Vagina (tissue), 2 donors: ENCODE data around the gene TRIM69. TPM values are rescaled to one million over a fixed set of nuclear protein-coding genes. Genes with fewer than 3 reads are reported as not detected.

Experiments
- DNase-seq, 2 donors: peaks; one replicate each; pipeline ENCODE4 v3.0.0-alpha.2; 2017; ENCODE audit errors: extremely low spot score in 2 of 2
- H3K27ac ChIP-seq: fragments of 200-600 bp; sonication (generic); one replicate; pipeline ENCODE4 v1.5.1; 2019
- H3K27me3 ChIP-seq: fragments of 200-600 bp; sonication (generic); one replicate; pipeline ENCODE4 v1.5.1; 2019
- H3K36me3 ChIP-seq, 2 donors: fragments of 200-600 bp; sonication (generic); one replicate each; pipeline ENCODE4 v1.5.1; 2017 to 2019
- H3K4me1 ChIP-seq: fragments of 200-600 bp; sonication (generic); one replicate; pipeline ENCODE4 v1.5.1; 2019
- H3K4me3 ChIP-seq, 2 donors: fragments of 200-600 bp; sonication (generic); 1 replicate in 1 of 2; 2 replicates in 1 of 2; pipeline ENCODE4 v1.5.1; 2016 to 2019
- H3K9me3 ChIP-seq: fragments of 200-600 bp; sonication (generic); one replicate; pipeline ENCODE4 v1.5.1; 2019
- POLR2A ChIP-seq, 2 donors: fragments of 450-650 bp; IDR thresholded peaks; one replicate each; pipeline ENCODE4 v1.6.1; 2017; ENCODE audit warnings: antibody characterized with exemption in 2 of 2, mild to moderate bottlenecking in 2 of 2, moderate library complexity in 2 of 2
- POLR2AphosphoS5 ChIP-seq, 2 donors: sonication (generic); formaldehyde crosslinking; IDR thresholded peaks; one replicate each; pipeline ENCODE4 v1.9.0; 2017; ENCODE audit warnings: antibody characterized with exemption in 2 of 2, mild to moderate bottlenecking in 2 of 2, low read depth in 1 of 2; ENCODE audit not compliant: insufficient read depth in 1 of 2
- intact Hi-C: fragments of 100-400 bp; cut with DNase I; formaldehyde crosslinking; loops from one replicate; pipeline ENCODE4 v1.15.1; 2023
- total RNA-seq: library from RNA; depleted of rRNA; stranded (reverse); fragments of >200 nt; gene quantifications from one replicate; pipeline ENCODE4 v1.2.3, GENCODE V29; 2016
- TF ChIP-seq, protein P1 (sequence below), 3 experiments: fragments of 450-650 bp in 2 of 3; fragments of 200-600 bp in 1 of 3; sonication (generic) in 1 of 3; IDR thresholded peaks; one replicate each; pipeline ENCODE4 v1.5.1; 2017 to 2019; ENCODE audit warnings: antibody characterized with exemption in 3 of 3, mild to moderate bottlenecking in 2 of 3, moderate library complexity in 2 of 3

The TRIM69 gene
- total RNA-seq, 1 donor from 2014 or later, result 11.3 TPM

DNA sequence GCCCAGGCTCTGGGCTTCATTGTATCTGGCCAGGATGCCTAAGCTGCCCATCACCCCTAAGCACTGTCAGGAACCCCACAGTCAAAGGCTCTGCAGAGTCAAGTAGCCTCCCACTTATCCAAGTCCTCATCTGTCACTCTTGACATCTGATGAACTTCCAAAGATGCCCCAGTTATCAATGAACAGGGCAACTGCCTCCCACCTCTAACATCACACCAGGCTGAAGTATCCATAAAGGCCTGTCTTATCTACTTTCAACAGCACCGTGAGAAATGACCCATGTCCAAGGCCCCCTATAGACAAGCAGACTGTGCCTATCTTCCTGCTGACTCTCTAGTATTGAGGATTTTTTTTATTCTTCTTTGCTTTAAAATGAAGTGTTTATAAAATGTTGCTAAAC, 56.4 kb downstream of the TRIM69 start:
- Histone ChIP-seq H3K36me3 (no peaks in the 10 kb centered on the region), H3K9me3 (no peaks in the 10 kb centered on the region), H3K4me3 (no peak overlapping the region), H3K27me3 (no peaks in the 10 kb centered on the region), H3K27ac (no peak overlapping the region), H3K4me1 (no peaks in the 10 kb centered on the region)
- DNase-seq, result no peak
- intact Hi-C loops, result no loop called here
- TF ChIP-seq, protein P1, sequence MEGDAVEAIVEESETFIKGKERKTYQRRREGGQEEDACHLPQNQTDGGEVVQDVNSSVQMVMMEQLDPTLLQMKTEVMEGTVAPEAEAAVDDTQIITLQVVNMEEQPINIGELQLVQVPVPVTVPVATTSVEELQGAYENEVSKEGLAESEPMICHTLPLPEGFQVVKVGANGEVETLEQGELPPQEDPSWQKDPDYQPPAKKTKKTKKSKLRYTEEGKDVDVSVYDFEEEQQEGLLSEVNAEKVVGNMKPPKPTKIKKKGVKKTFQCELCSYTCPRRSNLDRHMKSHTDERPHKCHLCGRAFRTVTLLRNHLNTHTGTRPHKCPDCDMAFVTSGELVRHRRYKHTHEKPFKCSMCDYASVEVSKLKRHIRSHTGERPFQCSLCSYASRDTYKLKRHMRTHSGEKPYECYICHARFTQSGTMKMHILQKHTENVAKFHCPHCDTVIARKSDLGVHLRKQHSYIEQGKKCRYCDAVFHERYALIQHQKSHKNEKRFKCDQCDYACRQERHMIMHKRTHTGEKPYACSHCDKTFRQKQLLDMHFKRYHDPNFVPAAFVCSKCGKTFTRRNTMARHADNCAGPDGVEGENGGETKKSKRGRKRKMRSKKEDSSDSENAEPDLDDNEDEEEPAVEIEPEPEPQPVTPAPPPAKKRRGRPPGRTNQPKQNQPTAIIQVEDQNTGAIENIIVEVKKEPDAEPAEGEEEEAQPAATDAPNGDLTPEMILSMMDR (IDR thresholded peaks at IDR 0.05), result no peak
- no peak for TF ChIP-seq POLR2A (IDR thresholded peaks at IDR 0.05)
- TF ChIP-seq POLR2AphosphoS5 (IDR thresholded peaks at IDR 0.05; ENCODE audit: insufficient read depth in 1 of 2, low read depth in 1 of 2), result no peak

DNA sequence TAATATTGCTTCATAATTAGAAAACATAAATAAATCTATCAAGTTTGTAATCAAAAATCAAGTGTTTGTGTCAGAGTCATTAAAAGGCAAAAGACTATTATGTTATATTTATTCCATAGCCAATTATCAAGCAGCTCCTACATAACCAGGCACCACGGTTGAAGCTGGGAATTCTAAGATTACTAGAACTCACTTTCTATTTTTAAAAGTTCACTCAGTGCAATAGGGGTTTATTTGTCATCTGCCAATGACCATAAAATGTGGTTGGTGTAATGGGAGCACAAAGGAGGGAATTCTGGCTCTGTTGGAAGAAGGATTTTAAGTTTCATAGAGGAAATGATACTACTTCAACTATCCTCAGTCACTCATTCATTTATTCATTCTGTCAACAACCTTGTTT, 57.7 kb downstream of the TRIM69 start:
- H3K4me1 ChIP-seq, result no peaks in the 10 kb centered on the region
- intact Hi-C loops, result no loop called here
- DNase-seq, result no peak
- no peaks in the 10 kb centered on the region for H3K27me3 ChIP-seq
- no peak overlapping the region for H3K4me3 ChIP-seq
- H3K9me3 ChIP-seq, result no peaks in the 10 kb centered on the region
- no peaks in the 10 kb centered on the region for H3K36me3 ChIP-seq
- no peak for TF ChIP-seq POLR2A (IDR thresholded peaks at IDR 0.05)
- no peak for TF ChIP-seq POLR2AphosphoS5 (IDR thresholded peaks at IDR 0.05; ENCODE audit: insufficient read depth in 1 of 2, low read depth in 1 of 2)
- TF ChIP-seq, protein P1 (IDR thresholded peaks at IDR 0.05), result no peak
- H3K27ac ChIP-seq, result no peak overlapping the region

DNA sequence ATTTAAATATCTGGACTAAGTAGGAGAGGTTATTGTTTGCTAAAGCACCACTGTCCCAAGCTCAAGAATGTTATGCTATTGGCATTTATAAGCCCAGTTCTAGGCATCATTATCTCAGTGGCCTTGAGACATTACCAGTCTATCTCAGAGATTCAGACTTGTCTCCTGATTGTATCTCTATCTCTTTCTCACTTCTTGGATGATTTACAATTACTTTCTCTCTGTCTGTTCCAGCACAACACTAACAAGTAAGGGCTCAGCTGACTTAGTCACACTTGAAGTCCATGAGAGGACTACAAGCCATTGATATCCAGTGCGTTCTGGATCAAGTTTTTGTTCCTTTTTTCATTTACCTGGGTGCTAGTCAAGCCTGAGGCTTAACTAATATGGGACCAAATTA, 60.2 kb downstream of the TRIM69 start:
- intact Hi-C loops, result no loop called here
- no peak for TF ChIP-seq POLR2AphosphoS5 (IDR thresholded peaks at IDR 0.05; ENCODE audit: insufficient read depth in 1 of 2, low read depth in 1 of 2)
- TF ChIP-seq, protein P1 (IDR thresholded peaks at IDR 0.05), result no peak
- TF ChIP-seq POLR2A (IDR thresholded peaks at IDR 0.05), result no peak
- DNase-seq, result no peak
- Histone ChIP-seq H3K4me3 (no peak overlapping the region), H3K4me1 (no peaks in the 10 kb centered on the region), H3K27me3 (no peaks in the 10 kb centered on the region), H3K9me3 (no peaks in the 10 kb centered on the region), H3K36me3 (no peaks in the 10 kb centered on the region), H3K27ac (no peak overlapping the region)

DNA sequence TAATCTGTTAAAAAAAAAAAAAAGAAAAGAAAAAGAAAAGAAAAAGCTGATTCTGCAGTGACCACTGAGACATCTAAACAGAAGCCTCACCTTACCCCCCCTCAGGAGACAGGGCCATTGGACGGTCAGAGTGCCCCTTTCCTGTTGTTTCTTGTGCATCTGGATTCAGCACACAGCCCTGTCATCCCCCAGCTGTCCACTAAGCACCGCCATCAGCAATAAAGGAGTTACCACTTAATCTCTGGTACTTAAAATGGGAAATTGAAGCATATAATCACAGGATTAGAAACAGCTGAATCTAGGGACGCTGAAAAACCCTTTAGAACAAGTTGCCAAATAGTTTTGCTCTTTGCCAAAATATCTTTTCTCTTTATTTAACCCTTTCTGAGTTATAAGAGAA, 62.5 kb downstream of the TRIM69 start:
- H3K36me3 ChIP-seq, result no peaks in the 10 kb centered on the region
- H3K9me3 ChIP-seq, result no peaks in the 10 kb centered on the region
- no peak overlapping the region for H3K27ac ChIP-seq
- no peak for TF ChIP-seq POLR2AphosphoS5 (IDR thresholded peaks at IDR 0.05; ENCODE audit: insufficient read depth in 1 of 2, low read depth in 1 of 2)
- TF ChIP-seq POLR2A (IDR thresholded peaks at IDR 0.05), result no peak
- TF ChIP-seq, protein P1 (IDR thresholded peaks at IDR 0.05), result no peak
- no peak overlapping the region for H3K4me3 ChIP-seq
- no peaks in the 10 kb centered on the region for H3K4me1 ChIP-seq
- no peak for DNase-seq
- H3K27me3 ChIP-seq, result no peaks in the 10 kb centered on the region
- intact Hi-C loops, result no loop called here

DNA sequence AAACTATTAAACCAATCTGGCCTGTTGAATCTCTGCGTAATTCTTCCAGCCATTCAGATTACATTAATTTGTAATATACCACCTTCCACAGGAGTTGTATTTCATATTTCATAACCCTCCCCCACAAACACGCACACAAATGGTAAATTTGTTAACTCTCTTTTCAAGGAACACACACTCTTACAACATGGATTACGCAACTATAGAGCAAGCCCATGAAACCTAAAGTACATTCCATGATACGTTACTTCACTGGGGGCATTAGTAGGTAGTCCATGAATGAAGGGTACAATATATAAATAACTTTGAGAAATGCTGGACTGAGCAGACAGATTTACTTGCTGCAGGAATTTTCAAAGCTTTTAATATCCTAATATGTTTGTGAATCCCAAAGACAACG, 65.0 kb downstream of the TRIM69 start:
- no peak overlapping the region for H3K4me3 ChIP-seq
- no peaks in the 10 kb centered on the region for H3K4me1 ChIP-seq
- H3K36me3 ChIP-seq, result no peaks in the 10 kb centered on the region
- H3K27ac ChIP-seq, result no peak overlapping the region
- H3K27me3 ChIP-seq, result no peaks in the 10 kb centered on the region
- TF ChIP-seq POLR2AphosphoS5 (IDR thresholded peaks at IDR 0.05; ENCODE audit: insufficient read depth in 1 of 2, low read depth in 1 of 2), result no peak
- no peak for TF ChIP-seq POLR2A (IDR thresholded peaks at IDR 0.05)
- TF ChIP-seq, protein P1 (IDR thresholded peaks at IDR 0.05), result no peak
- intact Hi-C loops, result no loop called here
- DNase-seq, result no peak
- H3K9me3 ChIP-seq, result no peaks in the 10 kb centered on the region
